NCI-H2107 treated with DMSO at 0.1 percent for 48 hours (cell line): ENCODE results near the gene AMN1.
"Not testable (repeated sequence)": the region's sequence is repeated elsewhere in the genome, so short reads cannot be mapped to it uniquely, and the experiment has no call there.

Source experiments
- DNase-seq: peaks from one replicate; lab custom pipeline; 2025; ENCODE audit not compliant: unreplicated experiment; lab: John Stamatoyannopoulos, UW

AMN1 gene

GRCh38 chr12:31728917-31729640, at the start of gene AMN1:
TSS of gene AMN1 (minus strand) at chr12:31729021. CDS start at chr12:31729008, 13 bp downstream.
- peak; percentile 98 for DNase-seq

GRCh38 chr12:31773867-31774266, 45.0 kb upstream of the AMN1 start:
- no peak for DNase-seq

- no peak for DNase-seq
Observed at GRCh38 chr12:31773223-31773750, 44.5 kb upstream of the AMN1 start.

- DNase-seq: no peak
Observed at GRCh38 chr12:31772685-31773222, 43.9 kb upstream of the AMN1 start.

- DNase-seq: no peak
Observed at GRCh38 chr12:31772186-31772585, 43.4 kb upstream of the AMN1 start.

- no peak for DNase-seq
Observed at GRCh38 chr12:31768046-31768445, 39.2 kb upstream of the AMN1 start.

- DNase-seq: no peak
Observed at GRCh38 chr12:31765931-31766330, 37.1 kb upstream of the AMN1 start.

- DNase-seq: no peak
Observed at GRCh38 chr12:31759632-31760459, 31.0 kb upstream of the AMN1 start.

- DNase-seq: not testable (repeated sequence)
Observed at GRCh38 chr12:31758297-31758696, 29.5 kb upstream of the AMN1 start.

GRCh38 chr12:31756977-31757420, 28.2 kb upstream of the AMN1 start:
- DNase-seq: no peak

- DNase-seq: no peak
Observed at GRCh38 chr12:31752450-31752849, 23.6 kb upstream of the AMN1 start.

- DNase-seq: no peak
Observed at GRCh38 chr12:31751085-31751484, 22.3 kb upstream of the AMN1 start.

GRCh38 chr12:31750747-31751039, 21.9 kb upstream of the AMN1 start:
- DNase-seq: no peak

- peak; percentile 100 for DNase-seq
Observed at GRCh38 chr12:31749024-31749704, 20.3 kb upstream of the AMN1 start.

- DNase-seq: no peak
Observed at GRCh38 chr12:31745242-31745641, 16.4 kb upstream of the AMN1 start.

- DNase-seq: not testable (repeated sequence)
Observed at GRCh38 chr12:31744363-31744762, 15.5 kb upstream of the AMN1 start.

GRCh38 chr12:31742891-31743290, 14.1 kb upstream of the AMN1 start:
- no peak for DNase-seq

GRCh38 chr12:31740628-31741027, 11.8 kb upstream of the AMN1 start:
- no peak for DNase-seq

- no peak for DNase-seq
Observed at GRCh38 chr12:31737763-31738162, 8.9 kb upstream of the AMN1 start.

GRCh38 chr12:31737345-31737744, 8.5 kb upstream of the AMN1 start:
- no peak for DNase-seq

GRCh38 chr12:31736472-31736871, 7.7 kb upstream of the AMN1 start:
- DNase-seq: no peak
